K562 (cell line): Measurements from ENCODE around the gene DCUN1D4. TPM values are rescaled to one million over a fixed set of nuclear protein-coding genes. Genes with fewer than 3 reads are reported as not detected.

ENCODE experiments used
- ATAC-seq: fragments of 200-7000 bp; cut with Tn5 transposase; 3 replicates; pipeline ENCODE4 v1.9.1; 2020; ENCODE audit warnings: moderate library complexity
- BruUV-seq: library from RNA; stranded (reverse); fragments of 400-500 nt; replicated peaks from 2 replicates; lab custom pipeline; 2021; lab: Mats Ljungman, UMichigan
- CTCF ChIA-PET: fragments of 300-600 bp; formaldehyde crosslinking; extraction: SDS; loops from one replicate; lab custom pipeline; 2021; ENCODE audit warnings: low intra/inter-chr PET ratio; lab: Yijun Ruan, JAX
- POLR2A ChIA-PET: fragments of 300-600, 350-650 bp; sonication (Branson Sonifier 250); formaldehyde crosslinking; extraction: SDS; loops from one replicate; lab custom pipeline; 2021; ENCODE audit warnings: antibody characterized with exemption, inconsistent platforms; lab: Yijun Ruan, JAX
- DNase-seq, 4 experiments: peaks; one replicate each; pipeline versions ENCODE4 v3.0.0 to v3.0.0-alpha.2; 2011 to 2018; ENCODE audit warnings: low spot score in 3 of 4, mixed read lengths in 3 of 4; ENCODE audit errors: extremely low read depth in 1 of 4
- FAIRE-seq: peaks from 2 replicates; lab custom pipeline; 2011; peaks lifted over from hg19 to GRCh38; lab: Jason Lieb, UNC
- H2AFZ ChIP-seq: 2 replicates; pipeline ENCODE4 v1.6.0; 2011; ENCODE audit warnings: low read depth, low read length, control low read depth, inconsistent platforms
- H3K27ac ChIP-seq: fragments of 200-600 bp; 3 replicates; pipeline ENCODE4 v1.8.0; 2011; ENCODE audit warnings: low read depth, mild to moderate bottlenecking, control low read depth, inconsistent platforms, low read length, moderate library complexity, mixed read lengths; ENCODE audit errors: extremely low read depth
- H3K27me3 ChIP-seq, 2 experiments: fragments of 300-600 bp in 1 of 2; 2 replicates in 1 of 2; 3 replicates in 1 of 2; pipeline versions ENCODE4 v1.6.0 to v1.8.0; 2011; ENCODE audit warnings: inconsistent platforms in 2 of 2, low read length in 2 of 2, mild to moderate bottlenecking in 1 of 2, mixed read lengths in 1 of 2, moderate library complexity in 1 of 2; ENCODE audit not compliant: control insufficient read depth in 2 of 2, insufficient read depth in 2 of 2
- H3K36me3 ChIP-seq: fragments of 300-600 bp; 3 replicates; pipeline ENCODE4 v1.8.0; 2011; ENCODE audit warnings: mild to moderate bottlenecking, low read length, inconsistent platforms; ENCODE audit not compliant: control insufficient read depth, insufficient read depth
- H3K4me1 ChIP-seq, 2 experiments: fragments of 200-600 bp in 1 of 2; replicated peaks in 1 of 2; 2 replicates in 1 of 2; 3 replicates in 1 of 2; pipeline versions ENCODE4 v1.5.1 to v1.8.0; 2011; ENCODE audit warnings: inconsistent platforms in 2 of 2, low read length in 2 of 2, mild to moderate bottlenecking in 1 of 2, mixed read lengths in 1 of 2, moderate library complexity in 1 of 2; ENCODE audit not compliant: control insufficient read depth in 2 of 2, insufficient read depth in 2 of 2
- H3K4me2 ChIP-seq: 2 replicates; pipeline ENCODE4 v1.6.1; 2011; ENCODE audit warnings: low read length, control low read depth, inconsistent platforms, mixed read lengths; ENCODE audit not compliant: insufficient read depth
- H3K4me3 ChIP-seq: fragments of 200-600 bp; sonication (generic), shearing (Covaris generic); 2 replicates; pipeline ENCODE4 v1.5.1; 2016; ENCODE audit warnings: control low read depth, inconsistent platforms
- H3K79me2 ChIP-seq: fragments of 200-600 bp; 3 replicates; pipeline ENCODE4 v1.8.0; 2011; ENCODE audit warnings: low read length, inconsistent platforms; ENCODE audit not compliant: control insufficient read depth, insufficient read depth
- H3K9ac ChIP-seq, 2 experiments: 2 replicates each; pipeline versions ENCODE4 v1.6.0 to v1.6.1; 2011; ENCODE audit warnings: low read depth in 2 of 2, low read length in 2 of 2, control low read depth in 1 of 2, inconsistent platforms in 1 of 2, mild to moderate bottlenecking in 1 of 2, mixed read lengths in 1 of 2; ENCODE audit not compliant: insufficient read depth in 1 of 2
- H3K9me1 ChIP-seq: one replicate; pipeline ENCODE4 v1.6.0; 2011; ENCODE audit warnings: inconsistent platforms, mild to moderate bottlenecking, low read length, moderate library complexity; ENCODE audit not compliant: control insufficient read depth, insufficient read depth
- H3K9me3 ChIP-seq: replicated peaks from 2 replicates; pipeline ENCODE4 v1.5.1; 2011; ENCODE audit warnings: low read depth, low read length, inconsistent platforms; ENCODE audit not compliant: control insufficient read depth, insufficient read depth
- H4K20me1 ChIP-seq: replicated peaks from 2 replicates; pipeline ENCODE4 v1.6.1; 2011; ENCODE audit warnings: low read length, inconsistent platforms, mixed read lengths; ENCODE audit not compliant: control insufficient read depth, insufficient read depth
- ARHGAP35 ChIP-seq: fragments of 450-650 bp; IDR thresholded peaks from 2 replicates; pipeline ENCODE4 v1.6.1; 2018; ENCODE audit not compliant: partially characterized antibody
- ARID2 ChIP-seq: fragments of 450-650 bp; IDR thresholded peaks from 2 replicates; pipeline ENCODE4 v1.6.1; 2017; ENCODE audit warnings: antibody characterized with exemption, mild to moderate bottlenecking
- BCOR ChIP-seq: fragments of 450-650 bp; IDR thresholded peaks from 2 replicates; pipeline ENCODE4 v1.6.1; 2016
- ETS2 ChIP-seq: IDR thresholded peaks from 2 replicates; pipeline ENCODE4 v1.6.1; 2016; ENCODE audit warnings: borderline replicate concordance, missing genetic modification characterization, mild to moderate bottlenecking, moderate library complexity, missing compliant biosample characterization; ENCODE audit not compliant: poor library complexity, severe bottlenecking
- FOXK1 ChIP-seq: sonication (generic); formaldehyde crosslinking; IDR thresholded peaks from 2 replicates; pipeline ENCODE4 v1.8.0; 2022; ENCODE audit warnings: missing genetic modification reagents, mild to moderate bottlenecking, borderline replicate concordance
- FOXK2 ChIP-seq, 2 experiments: fragments of 450-650 bp; IDR thresholded peaks in 1 of 2; conservative IDR thresholded peaks in 1 of 2; 2 replicates each; pipeline ENCODE4 v1.6.1; 2016; ENCODE audit warnings: low read depth in 2 of 2, mild to moderate bottlenecking in 1 of 2
- HINFP ChIP-seq: fragments of 450-650 bp; conservative IDR thresholded peaks from 2 replicates; pipeline ENCODE4 v1.6.1; 2016; ENCODE audit warnings: missing genetic modification characterization, low read depth, mild to moderate bottlenecking, control low read depth, missing compliant biosample characterization
- KDM4B ChIP-seq, 2 experiments: fragments of 450-650 bp in 1 of 2; sonication (generic) in 1 of 2; IDR thresholded peaks; 2 replicates each; pipeline ENCODE4 v1.6.1; 2016 to 2017; ENCODE audit warnings: borderline replicate concordance in 2 of 2, antibody characterized with exemption in 1 of 2, low read depth in 1 of 2, mild to moderate bottlenecking in 1 of 2
- MAFG ChIP-seq: fragments of 450-650 bp; conservative IDR thresholded peaks from 2 replicates; pipeline ENCODE4 v1.6.1; 2016; ENCODE audit warnings: missing genetic modification characterization, missing compliant biosample characterization
- MNT ChIP-seq, 2 experiments: fragments of 450-650 bp; conservative IDR thresholded peaks; 2 replicates each; pipeline ENCODE4 v1.6.1; 2017; ENCODE audit warnings: mild to moderate bottlenecking in 2 of 2, moderate library complexity in 2 of 2
- NFE2 ChIP-seq: IDR thresholded peaks from 2 replicates; pipeline ENCODE4 v1.6.1; 2014; ENCODE audit warnings: antibody characterized with exemption, low read depth
- NR1H2 ChIP-seq: sonication (generic); formaldehyde crosslinking; IDR thresholded peaks from 2 replicates; pipeline ENCODE4 v1.4.0; 2020; ENCODE audit warnings: mild to moderate bottlenecking, missing genetic modification reagents
- NUFIP1 ChIP-seq: fragments of 450-650 bp; IDR thresholded peaks from 2 replicates; pipeline ENCODE4 v1.6.1; 2018; ENCODE audit not compliant: partially characterized antibody
- RBM25 ChIP-seq: fragments of 200-400 bp; formaldehyde crosslinking; IDR thresholded peaks from 2 replicates; pipeline ENCODE4 v1.6.1; 2018; ENCODE audit warnings: low read length, low read depth, moderate library complexity; ENCODE audit not compliant: severe bottlenecking
- SIN3A ChIP-seq, 2 experiments: fragments of 150-350 bp in 1 of 2; IDR thresholded peaks; 2 replicates each; pipeline ENCODE4 v1.6.1; 2011 to 2016; ENCODE audit warnings: borderline replicate concordance in 2 of 2, low read depth in 2 of 2, low read length in 2 of 2, mild to moderate bottlenecking in 2 of 2, moderate library complexity in 2 of 2; ENCODE audit not compliant: control insufficient read depth in 1 of 2
- SIX5 ChIP-seq, 2 experiments: IDR thresholded peaks; 2 replicates each; pipeline ENCODE4 v1.6.1; 2011; ENCODE audit warnings: low read length in 2 of 2, borderline replicate concordance in 1 of 2, low read depth in 1 of 2, mild to moderate bottlenecking in 1 of 2, moderate library complexity in 1 of 2; ENCODE audit not compliant: insufficient read depth in 1 of 2
- TRIM28 ChIP-seq: fragments of 450-650 bp; IDR thresholded peaks from 2 replicates; pipeline ENCODE4 v1.6.1; 2017
- U2AF1 ChIP-seq: fragments of 200-400 bp; formaldehyde crosslinking; optimal IDR thresholded peaks from 2 replicates; pipeline ENCODE3; 2017; ENCODE audit warnings: mild to moderate bottlenecking, low read depth, low read length, moderate library complexity
- ZBTB1 ChIP-seq: sonication (generic); formaldehyde crosslinking; IDR thresholded peaks from 2 replicates; pipeline ENCODE4 v1.8.1; 2023; ENCODE audit warnings: missing genetic modification reagents, low read depth, mild to moderate bottlenecking, borderline replicate concordance
- ZFP36 ChIP-seq: fragments of 150-350 bp; IDR thresholded peaks from 2 replicates; pipeline ENCODE4 v1.6.1; 2018; ENCODE audit warnings: low read length, low read depth; ENCODE audit not compliant: partially characterized antibody
- whole genome bisulfite sequencing: fragments of 100-300 bp; shearing (Covaris generic); methylation state at CpG from one replicate; pipeline ENCODE4 v1.1.6; 2016; ENCODE audit warnings: low coverage, mixed read lengths; ENCODE audit not compliant: insufficient coverage; ENCODE audit errors: missing lambda C conversion rate; 5-methylcytosine and 5-hydroxymethylcytosine counted together
- in situ Hi-C: fragments of 300-500 bp; cut with MboI; formaldehyde crosslinking; loops from 4 replicates; pipeline ENCODE4 v1.15.0; 2018; ENCODE audit warnings: inconsistent platforms, mixed read lengths
- intact Hi-C: fragments of 100-400 bp; cut with micrococcal nuclease; formaldehyde crosslinking; loops from 2 replicates; pipeline ENCODE4 v1.14.2; 2022
- polyA plus RNA-seq, 8 experiments: library from polyadenylated mRNA; depleted of rRNA in 4 of 8; stranded (reverse) in 5 of 8; unstranded in 3 of 8; fragments of >200 nt; fragmentation: Nextera tagmentation in 2 of 8; fragmentation: Illumina TruSeq in 1 of 8; extraction: Ambion mirVana in 2 of 8; extraction: Trizol in 1 of 8; gene quantifications; 2 replicates each; pipeline versions ENCODE4 v1.2.1 to v1.2.3, GENCODE V29; 2011 to 2014; ENCODE audit warnings: inconsistent platforms in 1 of 8, missing spikeins in 1 of 8
- total RNA-seq, 7 experiments: library from RNA; depleted of rRNA in 6 of 7; stranded (reverse); fragments of >200 nt in 6 of 7; fragmentation: Illumina TruSeq in 2 of 7; extraction: Trizol in 2 of 7; gene quantifications; 2 replicates each; pipeline versions ENCODE4 v1.2.1 to v1.2.3, GENCODE V29; 2011 to 2021; ENCODE audit warnings: low replicate concordance in 1 of 7

Gene DCUN1D4
- total and polyA plus RNA-seq, 9 of the 15 experiments (the other 6 are each of a cell fraction or from before 2014, with no cell fraction given): 15.1 to 73.5 (median 23.0) TPM

- TF ChIP-seq HINFP: no peak
Observed at GRCh38 chr4:51833236-51833635, 9.7 kb upstream of the DCUN1D4 start (continued).

GRCh38 chr4:51835079-51835478 is 7.9 kb upstream of the DCUN1D4 start:
- Histone ChIP-seq H3K27ac (no peak overlapping the region), H3K4me3 (no peak overlapping the region), H3K4me2 (no peak overlapping the region), H3K27me3 (peaks cover 2 to 3% of the 10 kb centered on the region in 2 experiments; a peak in 1 of 5 replicates), H3K36me3 (no peaks in the 10 kb centered on the region), H3K9ac (no peak overlapping the region), H3K9me3 (no peaks in the 10 kb centered on the region; the same call in 1 of the 2 replicates), H4K20me1 (no peaks in the 10 kb centered on the region), H3K9me1 (no peaks in the 10 kb centered on the region), H2AFZ (no peak overlapping the region), H3K79me2 (no peaks in the 10 kb centered on the region), H3K4me1 (peaks cover 0 to 3% of the 10 kb centered on the region in 2 experiments; a peak in 1 of 5 replicates)
- ChIA-PET POLR2A (no interaction called here), CTCF (no interaction called here)
- intact Hi-C loops (no loop called here), in situ Hi-C loops (no loop called here)
- ATAC-seq (no peak), DNase-seq (no peak), FAIRE-seq (no peak)
- 31% methylated on average over 1 of the region's 1 CpG for WGBS
- BruUV-seq: no TSS peak
- TF ChIP-seq FOXK2 (conservative IDR thresholded peaks at IDR 0.05 in 1 of 2, IDR thresholded peaks at IDR 0.05 in 1 of 2; ENCODE audit: low read depth in 2 of 2) (no peak), FOXK1 (CRISPR knock-in tag) (no peak), NFE2 (no peak), TRIM28 (no peak), ETS2 (no peak), ZBTB1 (CRISPR knock-in tag) (no peak), ARID2 (no peak), NR1H2 (CRISPR knock-in tag) (no peak), KDM4B (IDR thresholded peaks at IDR 0.05; ENCODE audit: borderline replicate concordance in 2 of 2, low read depth in 1 of 2) (no peak), NUFIP1 (no peak), ZFP36 (peak; percentile 53), ARHGAP35 (no peak), MNT (conservative IDR thresholded peaks at IDR 0.05) (no peak), BCOR (peak; percentile 53; the same call in 1 of the 2 replicates), SIX5 (IDR thresholded peaks at IDR 0.05; ENCODE audit: borderline replicate concordance in 1 of 2, insufficient read depth in 1 of 2, low read depth in 1 of 2, low read length in 2 of 2) (no peak), RBM25 (peak; percentile 87), MAFG (tag) (no peak), U2AF1 (no peak), SIN3A (IDR thresholded peaks at IDR 0.05; ENCODE audit: borderline replicate concordance in 2 of 2, control insufficient read depth in 1 of 2, low read depth in 2 of 2, low read length in 2 of 2) (no peak)
